AG04449 (cell line): ENCODE measurements around the gene FAM184B.

Experiments used
- CTCF ChIA-PET: fragments of 350-600 bp; formaldehyde crosslinking; extraction: SDS; loops from one replicate; lab custom pipeline; 2021; ENCODE audit warnings: antibody characterized with exemption; lab: Yijun Ruan, JAX
- POLR2A ChIA-PET: fragments of 400-600, 350-600 bp; formaldehyde crosslinking; extraction: SDS; loops from one replicate; lab custom pipeline; 2020; ENCODE audit warnings: antibody characterized with exemption, inconsistent platforms; lab: Yijun Ruan, JAX
- DNase-seq: peaks from one replicate; pipeline ENCODE4 v3.0.0-alpha.2; 2010; ENCODE audit warnings: low read depth, low spot score
- H3K4me3 ChIP-seq: 2 replicates; pipeline ENCODE4 v1.5.1; 2011; ENCODE audit warnings: low read depth, mild to moderate bottlenecking, control low read depth, low read length
- TF ChIP-seq, protein P1 (sequence below): IDR thresholded peaks from one replicate; pipeline ENCODE4 v1.5.1; 2011; ENCODE audit warnings: mild to moderate bottlenecking, moderate library complexity, low read length, control low read depth, inconsistent platforms; ENCODE audit not compliant: insufficient read depth; ENCODE audit errors: missing control alignments

FAM184B gene

DNA sequence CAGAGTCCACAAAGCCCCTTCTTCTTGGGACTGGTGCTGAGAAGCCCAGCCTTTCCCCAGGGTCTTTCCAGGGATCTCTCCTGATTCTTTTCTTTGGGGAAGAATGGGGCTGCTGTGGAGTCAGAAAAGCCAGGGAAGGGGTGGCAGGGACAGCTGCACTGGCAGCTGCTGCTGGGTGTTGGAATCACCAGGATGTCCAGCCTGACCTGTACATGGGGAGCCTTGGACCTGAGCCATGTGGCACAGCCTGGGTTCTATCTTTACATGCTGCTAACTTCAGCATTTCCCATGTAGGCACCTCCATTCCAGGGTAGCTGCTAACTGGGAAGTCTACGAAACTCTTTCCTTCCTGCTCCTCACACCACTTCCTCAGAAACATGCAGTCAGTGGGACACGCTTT is 131.0 kb downstream of the FAM184B start:
- TF ChIP-seq, protein P1, sequence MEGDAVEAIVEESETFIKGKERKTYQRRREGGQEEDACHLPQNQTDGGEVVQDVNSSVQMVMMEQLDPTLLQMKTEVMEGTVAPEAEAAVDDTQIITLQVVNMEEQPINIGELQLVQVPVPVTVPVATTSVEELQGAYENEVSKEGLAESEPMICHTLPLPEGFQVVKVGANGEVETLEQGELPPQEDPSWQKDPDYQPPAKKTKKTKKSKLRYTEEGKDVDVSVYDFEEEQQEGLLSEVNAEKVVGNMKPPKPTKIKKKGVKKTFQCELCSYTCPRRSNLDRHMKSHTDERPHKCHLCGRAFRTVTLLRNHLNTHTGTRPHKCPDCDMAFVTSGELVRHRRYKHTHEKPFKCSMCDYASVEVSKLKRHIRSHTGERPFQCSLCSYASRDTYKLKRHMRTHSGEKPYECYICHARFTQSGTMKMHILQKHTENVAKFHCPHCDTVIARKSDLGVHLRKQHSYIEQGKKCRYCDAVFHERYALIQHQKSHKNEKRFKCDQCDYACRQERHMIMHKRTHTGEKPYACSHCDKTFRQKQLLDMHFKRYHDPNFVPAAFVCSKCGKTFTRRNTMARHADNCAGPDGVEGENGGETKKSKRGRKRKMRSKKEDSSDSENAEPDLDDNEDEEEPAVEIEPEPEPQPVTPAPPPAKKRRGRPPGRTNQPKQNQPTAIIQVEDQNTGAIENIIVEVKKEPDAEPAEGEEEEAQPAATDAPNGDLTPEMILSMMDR: no peak
- ChIA-PET POLR2A (no interaction called here), CTCF (no interaction called here)
- no peak for DNase-seq
- H3K4me3 ChIP-seq: no peak overlapping the region

DNA sequence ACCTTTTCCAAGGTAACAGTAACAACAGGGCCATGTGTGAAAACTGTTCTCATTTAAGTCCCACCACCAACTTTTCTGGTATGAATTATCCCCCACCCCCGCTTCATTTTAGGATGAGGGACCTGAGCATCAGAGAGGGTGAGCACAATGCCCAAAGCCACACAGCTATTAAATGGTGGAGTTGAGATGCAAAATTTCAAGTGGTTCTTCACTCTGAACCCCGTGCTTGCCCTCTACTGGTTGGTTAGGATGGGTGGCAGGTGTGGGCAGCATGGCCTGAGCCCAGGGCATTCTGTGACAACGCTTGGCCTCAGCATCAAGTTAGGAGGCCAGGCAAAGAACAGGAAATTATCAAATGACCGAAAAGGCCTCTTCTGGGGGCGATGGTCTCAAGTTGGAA is 133.5 kb downstream of the FAM184B start:
- POLR2A ChIA-PET: no interaction called here
- TF ChIP-seq, protein P1: no peak
- no peak for DNase-seq
- H3K4me3 ChIP-seq: no peak overlapping the region
- CTCF ChIA-PET: interaction anchor here (3.4 kb wide), 1 partner anchor 11 kb away, joined by 23 read pairs; no protein-coding TSS in a partner anchor

DNA sequence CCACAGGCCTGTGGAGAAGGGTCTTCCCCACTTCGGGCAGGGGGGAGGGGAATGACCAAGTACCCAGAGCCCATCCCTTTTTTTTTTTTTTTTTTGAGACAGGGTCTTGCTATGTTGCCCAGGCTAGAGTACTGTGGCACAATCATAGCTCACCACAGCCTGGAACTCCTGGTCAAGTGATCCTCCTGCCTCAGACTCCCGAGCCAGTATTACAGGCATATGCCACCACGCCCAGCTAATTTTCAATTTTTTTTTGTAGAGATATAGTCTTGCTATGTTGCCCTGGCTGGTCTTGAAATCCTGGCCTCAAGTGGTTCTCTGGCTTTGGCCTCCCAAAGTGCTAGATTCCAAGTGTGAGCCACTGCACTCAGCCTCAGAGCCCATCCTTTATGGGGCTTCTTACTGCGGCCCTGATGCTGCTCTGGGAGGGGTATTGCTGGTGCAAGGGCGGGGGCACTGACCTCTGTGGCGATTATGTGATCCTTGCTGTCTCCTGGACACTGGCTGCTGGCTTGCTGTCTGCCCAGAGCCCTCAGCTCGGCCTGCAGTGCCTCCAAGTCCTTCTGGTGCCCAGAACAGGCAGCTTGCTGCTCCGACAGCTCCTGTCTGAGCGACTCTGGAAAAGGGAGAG is 134.1 kb downstream of the FAM184B start:
- ChIA-PET POLR2A (interaction anchor here (0.7 kb wide), 1 partner anchor 13 kb away, joined by 3 read pairs; no protein-coding TSS in a partner anchor), CTCF (interaction anchor here (1.2 to 3.4 kb wide), 2 partner anchors 9 to 10 kb away, joined by 3 to 23 read pairs; no protein-coding TSS in a partner anchor)
- no peak for DNase-seq
- no peak overlapping the region for H3K4me3 ChIP-seq
- TF ChIP-seq, protein P1: no peak

DNA sequence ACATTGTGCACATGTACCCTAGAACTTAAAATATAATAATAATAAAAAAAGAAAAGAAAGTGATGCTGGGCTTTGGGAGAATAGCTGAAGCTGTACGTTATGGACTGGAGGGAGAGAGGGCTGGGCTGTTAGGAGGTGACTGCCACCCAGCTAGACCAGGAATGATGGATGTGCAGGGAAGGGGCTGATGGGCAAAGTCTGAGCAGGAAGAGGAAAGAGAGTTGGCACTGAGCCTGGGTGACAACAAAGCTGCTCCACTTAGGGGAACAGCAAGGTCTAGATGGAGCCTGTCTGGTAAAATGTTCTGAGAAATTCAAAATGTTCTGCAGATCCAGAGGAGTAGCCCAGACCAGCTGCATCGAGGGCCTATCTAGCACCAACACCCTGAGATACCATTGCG is 134.7 kb downstream of the FAM184B start:
- CTCF ChIA-PET: interaction anchor here (1.2 to 3.4 kb wide), 2 partner anchors 9 to 10 kb away, joined by 3 to 23 read pairs; no protein-coding TSS in a partner anchor

DNA sequence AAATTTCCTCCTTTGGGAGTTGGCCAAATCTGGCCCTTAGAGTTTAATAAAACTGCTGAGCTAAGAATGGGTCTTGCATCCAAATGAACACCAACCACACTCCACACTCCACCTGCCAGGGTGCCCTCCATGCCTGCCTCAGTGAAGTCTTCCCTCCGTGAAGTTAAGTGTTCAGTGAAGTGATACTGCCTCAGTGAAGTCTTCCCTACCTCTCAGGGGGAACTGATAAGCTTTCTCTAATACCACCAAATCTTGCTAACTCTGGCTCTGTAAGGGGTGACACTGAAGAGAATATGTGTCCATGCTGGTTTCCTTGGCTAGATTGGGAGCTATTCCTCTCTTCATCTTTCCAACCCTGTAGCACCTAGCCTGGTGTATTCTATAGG is 139.0 kb downstream of the FAM184B start:
- DNase-seq: no peak
- ChIA-PET POLR2A (no interaction called here), CTCF (interaction anchor here (4.0 kb wide), 1 partner anchor 93 kb away, joined by 22 read pairs; no protein-coding TSS in a partner anchor)
- no peak overlapping the region for H3K4me3 ChIP-seq
- TF ChIP-seq, protein P1: no peak

More for the DNA sequence above, 134.7 kb downstream of the FAM184B start:
- DNase-seq: no peak
- POLR2A ChIA-PET: interaction anchor here (0.7 kb wide), 1 partner anchor 12 kb away, joined by 3 read pairs; no protein-coding TSS in a partner anchor
- TF ChIP-seq, protein P1: no peak
- no peak overlapping the region for H3K4me3 ChIP-seq

DNA sequence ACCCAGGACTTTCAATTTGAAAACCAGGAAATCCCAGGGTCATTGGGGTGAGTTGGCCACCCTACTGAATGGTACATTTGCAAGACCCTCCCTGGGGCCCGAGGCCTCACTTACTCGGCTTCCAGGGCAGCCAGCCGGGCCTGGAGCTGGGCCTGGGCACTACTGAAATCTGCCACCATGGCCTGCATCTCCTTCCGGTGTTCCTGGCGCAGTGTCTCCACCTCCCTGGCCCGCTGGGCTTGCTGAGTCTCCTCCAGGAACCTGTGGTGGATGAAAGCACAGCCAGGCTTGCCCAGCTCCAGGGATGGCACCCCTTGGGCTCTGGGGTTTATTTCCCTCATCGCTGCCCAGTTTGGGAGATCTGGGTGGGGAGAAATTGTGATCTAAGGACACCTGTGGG is 142.3 kb downstream of the FAM184B start:
- no peak overlapping the region for H3K4me3 ChIP-seq
- ChIA-PET CTCF (interaction anchor here (1.1 to 5.5 kb wide), 4 partner anchors 17 to 91 kb away, joined by 3 to 105 read pairs (median 3); no protein-coding TSS in a partner anchor), POLR2A (interaction anchor here (0.7 kb wide), 1 partner anchor 479 kb away, joined by 4 read pairs; no protein-coding TSS in a partner anchor)
- DNase-seq: no peak
- TF ChIP-seq, protein P1: no peak
